ENCODE data around the gene CNDP1. TPM values are rescaled to one million over a fixed set of nuclear protein-coding genes. Genes with fewer than 3 reads are reported as not detected.

The CNDP1 gene
- polyA plus RNA-seq, 1 donor (not counting 4 experiments of a cell fraction or from before 2014, with no cell fraction given), result not detected

DNA sequence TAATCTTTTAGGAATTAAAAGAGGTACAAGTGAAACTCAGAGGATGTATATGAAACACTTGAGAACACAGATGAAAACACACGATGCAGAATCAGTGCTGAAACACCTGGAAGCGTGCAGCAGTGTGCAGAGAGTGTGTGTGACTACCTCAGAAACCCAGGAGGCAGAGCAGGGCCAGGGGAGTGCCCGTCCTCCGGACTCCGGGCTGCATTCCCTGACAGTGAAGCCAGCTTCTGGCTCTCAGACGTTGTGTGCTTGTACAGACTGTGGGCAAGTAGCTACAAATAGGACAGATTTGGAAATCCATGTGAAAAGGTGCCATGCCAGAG lies 98.0 kb downstream of the CNDP1 start:
- H3K27me3 ChIP-seq (ENCODE audit: control insufficient read depth, extremely low read depth, insufficient read depth, low read length), result no peaks in the 10 kb centered on the region
- H3K4me1 ChIP-seq (ENCODE audit: control insufficient read depth, extremely low read depth, insufficient read depth, low read length), result peaks cover 11% of the 10 kb centered on the region
- H3K4me2 ChIP-seq (ENCODE audit: control insufficient read depth, extremely low read depth, insufficient read depth, low read depth, low read length), result no peak overlapping the region
- dilution Hi-C loops (cut with MboI; ENCODE audit: extremely low pct_ligation_motif_present, low sequenced_read_pairs), result no loop called here
- TF ChIP-seq EZH2 (IDR thresholded peaks at IDR 0.05; ENCODE audit: low read length), result no peak
- TF ChIP-seq, protein P1, sequence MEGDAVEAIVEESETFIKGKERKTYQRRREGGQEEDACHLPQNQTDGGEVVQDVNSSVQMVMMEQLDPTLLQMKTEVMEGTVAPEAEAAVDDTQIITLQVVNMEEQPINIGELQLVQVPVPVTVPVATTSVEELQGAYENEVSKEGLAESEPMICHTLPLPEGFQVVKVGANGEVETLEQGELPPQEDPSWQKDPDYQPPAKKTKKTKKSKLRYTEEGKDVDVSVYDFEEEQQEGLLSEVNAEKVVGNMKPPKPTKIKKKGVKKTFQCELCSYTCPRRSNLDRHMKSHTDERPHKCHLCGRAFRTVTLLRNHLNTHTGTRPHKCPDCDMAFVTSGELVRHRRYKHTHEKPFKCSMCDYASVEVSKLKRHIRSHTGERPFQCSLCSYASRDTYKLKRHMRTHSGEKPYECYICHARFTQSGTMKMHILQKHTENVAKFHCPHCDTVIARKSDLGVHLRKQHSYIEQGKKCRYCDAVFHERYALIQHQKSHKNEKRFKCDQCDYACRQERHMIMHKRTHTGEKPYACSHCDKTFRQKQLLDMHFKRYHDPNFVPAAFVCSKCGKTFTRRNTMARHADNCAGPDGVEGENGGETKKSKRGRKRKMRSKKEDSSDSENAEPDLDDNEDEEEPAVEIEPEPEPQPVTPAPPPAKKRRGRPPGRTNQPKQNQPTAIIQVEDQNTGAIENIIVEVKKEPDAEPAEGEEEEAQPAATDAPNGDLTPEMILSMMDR (optimal IDR thresholded peaks at IDR 0.05 in 1 of 3, IDR thresholded peaks at IDR 0.05 in 1 of 3, conservative IDR thresholded peaks at IDR 0.05 in 1 of 3; ENCODE audit: extremely low read depth in 1 of 3, insufficient read depth in 2 of 3, low read length in 3 of 3), result no peak
- no peak overlapping the region for H3K9ac ChIP-seq (ENCODE audit: control insufficient read depth, extremely low read depth, insufficient read depth, low read length)
- H3K4me3 ChIP-seq (ENCODE audit: control insufficient read depth in 2 of 3, extremely low read depth in 1 of 3, insufficient read depth in 2 of 3, low read depth in 1 of 3, low read length in 3 of 3), result no peak overlapping the region
- H2AFZ ChIP-seq (ENCODE audit: control insufficient read depth, low read length), result no peak overlapping the region
- FAIRE-seq (no peak), DNase-seq (ENCODE audit: low read depth, low spot score) (no peak)
- H3K27ac ChIP-seq (ENCODE audit: control insufficient read depth, insufficient read depth, low read length), result no peak overlapping the region
- no peaks in the 10 kb centered on the region for H4K20me1 ChIP-seq (ENCODE audit: control insufficient read depth, extremely low read depth, insufficient read depth, low read length)
- no peaks in the 10 kb centered on the region for H3K9me3 ChIP-seq (ENCODE audit: control insufficient read depth, low read depth, low read length)
- H3K79me2 ChIP-seq (ENCODE audit: control insufficient read depth, insufficient read depth, low read length), result no peaks in the 10 kb centered on the region
- peaks cover 4 to 6% of the 10 kb centered on the region in 2 experiments for H3K36me3 ChIP-seq (ENCODE audit: control insufficient read depth in 2 of 2, extremely low read depth in 1 of 2, insufficient read depth in 2 of 2, low read length in 2 of 2)
- H3K9me1 ChIP-seq (ENCODE audit: control insufficient read depth, extremely low read depth, insufficient read depth, low read length), result no peaks in the 10 kb centered on the region

DNA sequence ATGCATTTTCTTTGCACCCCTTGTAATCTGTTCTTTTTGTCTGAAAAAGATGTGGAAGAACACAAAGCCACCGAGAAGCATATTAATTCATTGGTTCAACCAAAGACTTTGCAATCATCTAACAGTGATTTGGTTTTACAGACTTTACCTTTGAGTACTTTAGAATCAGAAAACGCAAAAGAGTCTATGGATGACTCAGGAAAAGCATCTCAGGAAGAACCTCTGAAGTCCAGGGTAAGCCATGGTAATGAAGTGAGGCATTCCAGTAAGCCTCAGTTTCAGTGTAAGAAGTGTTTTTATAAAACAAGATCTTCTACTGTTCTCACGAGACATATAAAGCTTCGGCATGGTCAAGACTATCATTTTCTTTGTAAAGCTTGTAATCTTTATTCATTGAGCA lies 98.6 kb downstream of the CNDP1 start:
- Histone ChIP-seq H3K4me3 (ENCODE audit: control insufficient read depth in 2 of 3, extremely low read depth in 1 of 3, insufficient read depth in 2 of 3, low read depth in 1 of 3, low read length in 3 of 3) (no peak overlapping the region), H3K79me2 (ENCODE audit: control insufficient read depth, insufficient read depth, low read length) (no peaks in the 10 kb centered on the region), H3K27ac (ENCODE audit: control insufficient read depth, insufficient read depth, low read length) (no peak overlapping the region), H3K36me3 (ENCODE audit: control insufficient read depth in 2 of 2, extremely low read depth in 1 of 2, insufficient read depth in 2 of 2, low read length in 2 of 2) (peaks cover 4 to 6% of the 10 kb centered on the region in 2 experiments), H3K4me2 (ENCODE audit: control insufficient read depth, extremely low read depth, insufficient read depth, low read depth, low read length) (no peak overlapping the region), H4K20me1 (ENCODE audit: control insufficient read depth, extremely low read depth, insufficient read depth, low read length) (no peaks in the 10 kb centered on the region), H3K9ac (ENCODE audit: control insufficient read depth, extremely low read depth, insufficient read depth, low read length) (no peak overlapping the region), H3K4me1 (ENCODE audit: control insufficient read depth, extremely low read depth, insufficient read depth, low read length) (peaks cover 11% of the 10 kb centered on the region), H3K27me3 (ENCODE audit: control insufficient read depth, extremely low read depth, insufficient read depth, low read length) (no peaks in the 10 kb centered on the region), H2AFZ (ENCODE audit: control insufficient read depth, low read length) (no peak overlapping the region), H3K9me1 (ENCODE audit: control insufficient read depth, extremely low read depth, insufficient read depth, low read length) (no peaks in the 10 kb centered on the region), H3K9me3 (ENCODE audit: control insufficient read depth, low read depth, low read length) (no peaks in the 10 kb centered on the region)
- TF ChIP-seq, protein P1 (optimal IDR thresholded peaks at IDR 0.05 in 1 of 3, IDR thresholded peaks at IDR 0.05 in 1 of 3, conservative IDR thresholded peaks at IDR 0.05 in 1 of 3; ENCODE audit: extremely low read depth in 1 of 3, insufficient read depth in 2 of 3, low read length in 3 of 3), result no peak
- no peak for TF ChIP-seq EZH2 (IDR thresholded peaks at IDR 0.05; ENCODE audit: low read length)
- DNase-seq (ENCODE audit: low read depth, low spot score), result no peak
- dilution Hi-C loops (cut with MboI; ENCODE audit: extremely low pct_ligation_motif_present, low sequenced_read_pairs), result no loop called here
- FAIRE-seq, result no peak
